Measurements from ENCODE around the gene ITK. TPM values are rescaled to one million over a fixed set of nuclear protein-coding genes. Genes with fewer than 3 reads are reported as not detected.

The ITK gene
- total RNA-seq, 1 experiment from 2014 or later: not detected

DNA sequence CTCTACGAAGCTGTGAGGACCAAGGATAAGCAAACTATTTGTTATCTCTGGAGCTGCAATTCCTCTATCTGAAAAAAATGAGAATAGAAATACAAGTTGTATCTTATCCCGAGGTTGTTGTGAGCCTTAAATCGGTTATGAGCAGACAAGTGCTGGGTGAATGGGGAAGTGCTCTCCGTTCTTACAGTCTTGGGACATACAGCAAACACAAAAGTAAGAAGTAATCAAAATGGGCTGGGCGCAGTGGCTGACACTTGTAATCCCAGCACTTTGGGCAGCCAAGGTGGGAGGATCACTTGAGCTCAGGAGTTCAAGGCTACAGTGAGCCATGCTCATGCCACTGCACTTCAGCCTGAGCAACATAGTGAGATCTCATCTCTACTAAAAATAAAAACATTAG, 31.7 kb downstream of the ITK start:
- no peak overlapping the region for H3K27ac Mint-ChIP-seq (ENCODE audit: unreplicated experiment)
- H3K9me3 Mint-ChIP-seq (ENCODE audit: unreplicated experiment): no peaks in the 10 kb centered on the region
- intact Hi-C loops (cut with micrococcal nuclease; ENCODE audit: unreplicated experiment): no loop called here
- H3K4me1 ChIP-seq: no peaks in the 10 kb centered on the region
- H3K27me3 Mint-ChIP-seq (ENCODE audit: insufficient read depth, unreplicated experiment): peaks cover 6% of the 10 kb centered on the region
- no peak for DNase-seq
- ChIA-PET CTCF (no interaction called here), POLR2A (no interaction called here)
- H3K4me3 Mint-ChIP-seq (ENCODE audit: unreplicated experiment): no peak overlapping the region
- H3K36me3 Mint-ChIP-seq (ENCODE audit: insufficient read depth, unreplicated experiment): no peaks in the 10 kb centered on the region
- no peaks in the 10 kb centered on the region for H3K4me1 Mint-ChIP-seq (ENCODE audit: low read depth, unreplicated experiment)
- H3K4me3 ChIP-seq (ENCODE audit: low read depth, low read length): no peak overlapping the region
- TF ChIP-seq, protein P1, sequence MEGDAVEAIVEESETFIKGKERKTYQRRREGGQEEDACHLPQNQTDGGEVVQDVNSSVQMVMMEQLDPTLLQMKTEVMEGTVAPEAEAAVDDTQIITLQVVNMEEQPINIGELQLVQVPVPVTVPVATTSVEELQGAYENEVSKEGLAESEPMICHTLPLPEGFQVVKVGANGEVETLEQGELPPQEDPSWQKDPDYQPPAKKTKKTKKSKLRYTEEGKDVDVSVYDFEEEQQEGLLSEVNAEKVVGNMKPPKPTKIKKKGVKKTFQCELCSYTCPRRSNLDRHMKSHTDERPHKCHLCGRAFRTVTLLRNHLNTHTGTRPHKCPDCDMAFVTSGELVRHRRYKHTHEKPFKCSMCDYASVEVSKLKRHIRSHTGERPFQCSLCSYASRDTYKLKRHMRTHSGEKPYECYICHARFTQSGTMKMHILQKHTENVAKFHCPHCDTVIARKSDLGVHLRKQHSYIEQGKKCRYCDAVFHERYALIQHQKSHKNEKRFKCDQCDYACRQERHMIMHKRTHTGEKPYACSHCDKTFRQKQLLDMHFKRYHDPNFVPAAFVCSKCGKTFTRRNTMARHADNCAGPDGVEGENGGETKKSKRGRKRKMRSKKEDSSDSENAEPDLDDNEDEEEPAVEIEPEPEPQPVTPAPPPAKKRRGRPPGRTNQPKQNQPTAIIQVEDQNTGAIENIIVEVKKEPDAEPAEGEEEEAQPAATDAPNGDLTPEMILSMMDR (IDR thresholded peaks at IDR 0.05; ENCODE audit: insufficient read depth in 1 of 2, low read depth in 1 of 2, low read length in 1 of 2, severe bottlenecking in 1 of 2, unreplicated experiment in 1 of 2): no peak
- H3K36me3 ChIP-seq (ENCODE audit: control insufficient read depth, insufficient read depth, low read length): no peaks in the 10 kb centered on the region
- H3K27me3 ChIP-seq (replicated peaks; ENCODE audit: control insufficient read depth, insufficient read depth, low read length): peaks cover 1% of the 10 kb centered on the region; the same call in 1 of the 2 replicates
- H3K9me3 ChIP-seq: no peaks in the 10 kb centered on the region
- BruUV-seq (replicated peaks): no TSS peak

DNA sequence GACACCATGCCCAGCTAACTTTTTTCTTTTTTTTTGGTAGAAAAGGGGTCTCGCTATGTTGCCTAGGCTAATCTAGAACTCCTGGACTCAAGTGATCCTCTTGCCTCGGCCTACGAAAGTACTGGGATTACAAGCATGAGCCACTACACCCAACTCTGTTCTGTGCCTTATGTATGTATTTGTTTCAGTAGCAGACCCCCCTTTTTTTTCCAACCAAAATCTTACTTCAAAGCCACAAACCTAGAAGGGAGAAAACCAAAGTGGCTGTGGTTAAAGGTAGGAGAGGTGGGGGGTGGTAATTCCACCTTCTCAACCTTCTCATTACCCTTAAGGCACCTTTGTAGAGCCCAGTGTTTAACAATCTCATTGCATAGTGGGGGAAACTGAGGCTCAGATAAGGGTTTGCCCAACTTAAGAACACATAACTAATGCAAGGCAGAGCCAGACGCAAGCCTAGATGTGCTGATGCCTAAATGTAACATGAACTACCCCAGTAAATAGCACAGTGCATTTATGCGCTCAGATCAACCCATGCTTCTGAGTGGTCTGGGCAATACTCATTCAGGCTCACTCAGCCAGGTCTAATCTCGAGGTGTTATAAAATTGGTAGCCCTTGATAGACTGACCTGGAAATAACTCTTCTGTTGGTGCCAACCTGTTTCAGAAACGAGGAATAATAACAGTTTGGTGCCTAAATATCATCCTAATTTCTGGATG, 33.0 kb downstream of the ITK start:
- intact Hi-C loops (cut with micrococcal nuclease; ENCODE audit: unreplicated experiment): no loop called here
- no peaks in the 10 kb centered on the region for H3K36me3 Mint-ChIP-seq (ENCODE audit: insufficient read depth, unreplicated experiment)
- no TSS peak for BruUV-seq (replicated peaks)
- no peak for DNase-seq
- H3K27ac Mint-ChIP-seq (ENCODE audit: unreplicated experiment): no peak overlapping the region
- ChIA-PET POLR2A (no interaction called here), CTCF (no interaction called here)
- H3K27me3 Mint-ChIP-seq (ENCODE audit: insufficient read depth, unreplicated experiment): peaks cover 4% of the 10 kb centered on the region
- H3K4me3 Mint-ChIP-seq (ENCODE audit: unreplicated experiment): no peak overlapping the region
- Histone ChIP-seq H3K4me3 (ENCODE audit: low read depth, low read length) (no peak overlapping the region), H3K36me3 (ENCODE audit: control insufficient read depth, insufficient read depth, low read length) (no peaks in the 10 kb centered on the region), H3K27me3 (replicated peaks; ENCODE audit: control insufficient read depth, insufficient read depth, low read length) (peaks cover 1% of the 10 kb centered on the region; the same call in 1 of the 2 replicates), H3K4me1 (no peaks in the 10 kb centered on the region), H3K9me3 (no peaks in the 10 kb centered on the region)
- TF ChIP-seq, protein P1 (IDR thresholded peaks at IDR 0.05; ENCODE audit: insufficient read depth in 1 of 2, low read depth in 1 of 2, low read length in 1 of 2, severe bottlenecking in 1 of 2, unreplicated experiment in 1 of 2): no peak
- no peaks in the 10 kb centered on the region for H3K4me1 Mint-ChIP-seq (ENCODE audit: low read depth, unreplicated experiment)
- no peaks in the 10 kb centered on the region for H3K9me3 Mint-ChIP-seq (ENCODE audit: unreplicated experiment)

- POLR2A ChIA-PET: no interaction called here
- Mint-ChIP-seq H3K27ac (ENCODE audit: unreplicated experiment) (no peak overlapping the region), H3K4me3 (ENCODE audit: unreplicated experiment) (no peak overlapping the region), H3K27me3 (ENCODE audit: insufficient read depth, unreplicated experiment) (peaks cover 4% of the 10 kb centered on the region), H3K9me3 (ENCODE audit: unreplicated experiment) (no peaks in the 10 kb centered on the region), H3K36me3 (ENCODE audit: insufficient read depth, unreplicated experiment) (no peaks in the 10 kb centered on the region), H3K4me1 (ENCODE audit: low read depth, unreplicated experiment) (no peaks in the 10 kb centered on the region)
- no TSS peak for BruUV-seq (replicated peaks)
- TF ChIP-seq, protein P1 (IDR thresholded peaks at IDR 0.05; ENCODE audit: insufficient read depth in 1 of 2, low read depth in 1 of 2, low read length in 1 of 2, severe bottlenecking in 1 of 2, unreplicated experiment in 1 of 2): no peak
- no peak for DNase-seq
- H3K4me3 ChIP-seq (ENCODE audit: low read depth, low read length): no peak overlapping the region
- no peaks in the 10 kb centered on the region for H3K36me3 ChIP-seq (ENCODE audit: control insufficient read depth, insufficient read depth, low read length)
- no peaks in the 10 kb centered on the region for H3K4me1 ChIP-seq
- peaks cover 1% of the 10 kb centered on the region; the same call in 1 of the 2 replicates for H3K27me3 ChIP-seq (replicated peaks; ENCODE audit: control insufficient read depth, insufficient read depth, low read length)
- no peaks in the 10 kb centered on the region for H3K9me3 ChIP-seq
- intact Hi-C loops (cut with micrococcal nuclease; ENCODE audit: unreplicated experiment): no loop called here
- CTCF ChIA-PET: no interaction called here
Observed at GRCh38 chr5:157214415-157214814, 33.8 kb downstream of the ITK start.
